K562 (cell line): ENCODE data around the gene CD207. TPM values are rescaled to one million over a fixed set of nuclear protein-coding genes. Genes with fewer than 3 reads are reported as not detected.

Source experiments
- ATAC-seq: fragments of 200-7000 bp; cut with Tn5 transposase; 3 replicates; pipeline ENCODE4 v1.9.1; 2020; ENCODE audit warnings: moderate library complexity
- BruUV-seq: library from RNA; stranded (reverse); fragments of 400-500 nt; replicated peaks from 2 replicates; lab custom pipeline; 2021; lab: Mats Ljungman, UMichigan
- CTCF ChIA-PET: fragments of 300-600 bp; formaldehyde crosslinking; extraction: SDS; loops from one replicate; lab custom pipeline; 2021; ENCODE audit warnings: low intra/inter-chr PET ratio; lab: Yijun Ruan, JAX
- POLR2A ChIA-PET: fragments of 300-600, 350-650 bp; sonication (Branson Sonifier 250); formaldehyde crosslinking; extraction: SDS; loops from one replicate; lab custom pipeline; 2021; ENCODE audit warnings: antibody characterized with exemption, inconsistent platforms; lab: Yijun Ruan, JAX
- DNase-seq, 4 experiments: peaks; one replicate each; pipeline versions ENCODE4 v3.0.0 to v3.0.0-alpha.2; 2011 to 2018; ENCODE audit warnings: low spot score in 3 of 4, mixed read lengths in 3 of 4; ENCODE audit errors: extremely low read depth in 1 of 4
- FAIRE-seq: peaks from 2 replicates; lab custom pipeline; 2011; peaks lifted over from hg19 to GRCh38; lab: Jason Lieb, UNC
- H2AFZ ChIP-seq: 2 replicates; pipeline ENCODE4 v1.6.0; 2011; ENCODE audit warnings: low read depth, low read length, control low read depth, inconsistent platforms
- H3K27ac ChIP-seq: fragments of 200-600 bp; 3 replicates; pipeline ENCODE4 v1.8.0; 2011; ENCODE audit warnings: low read depth, mild to moderate bottlenecking, control low read depth, inconsistent platforms, low read length, moderate library complexity, mixed read lengths; ENCODE audit errors: extremely low read depth
- H3K27me3 ChIP-seq, 2 experiments: fragments of 300-600 bp in 1 of 2; 2 replicates in 1 of 2; 3 replicates in 1 of 2; pipeline versions ENCODE4 v1.6.0 to v1.8.0; 2011; ENCODE audit warnings: inconsistent platforms in 2 of 2, low read length in 2 of 2, mild to moderate bottlenecking in 1 of 2, mixed read lengths in 1 of 2, moderate library complexity in 1 of 2; ENCODE audit not compliant: control insufficient read depth in 2 of 2, insufficient read depth in 2 of 2
- H3K36me3 ChIP-seq: fragments of 300-600 bp; 3 replicates; pipeline ENCODE4 v1.8.0; 2011; ENCODE audit warnings: mild to moderate bottlenecking, low read length, inconsistent platforms; ENCODE audit not compliant: control insufficient read depth, insufficient read depth
- H3K4me1 ChIP-seq, 2 experiments: fragments of 200-600 bp in 1 of 2; replicated peaks in 1 of 2; 2 replicates in 1 of 2; 3 replicates in 1 of 2; pipeline versions ENCODE4 v1.5.1 to v1.8.0; 2011; ENCODE audit warnings: inconsistent platforms in 2 of 2, low read length in 2 of 2, mild to moderate bottlenecking in 1 of 2, mixed read lengths in 1 of 2, moderate library complexity in 1 of 2; ENCODE audit not compliant: control insufficient read depth in 2 of 2, insufficient read depth in 2 of 2
- H3K4me2 ChIP-seq: 2 replicates; pipeline ENCODE4 v1.6.1; 2011; ENCODE audit warnings: low read length, control low read depth, inconsistent platforms, mixed read lengths; ENCODE audit not compliant: insufficient read depth
- H3K4me3 ChIP-seq: fragments of 200-600 bp; sonication (generic), shearing (Covaris generic); 2 replicates; pipeline ENCODE4 v1.5.1; 2016; ENCODE audit warnings: control low read depth, inconsistent platforms
- H3K79me2 ChIP-seq: fragments of 200-600 bp; 3 replicates; pipeline ENCODE4 v1.8.0; 2011; ENCODE audit warnings: low read length, inconsistent platforms; ENCODE audit not compliant: control insufficient read depth, insufficient read depth
- H3K9ac ChIP-seq, 2 experiments: 2 replicates each; pipeline versions ENCODE4 v1.6.0 to v1.6.1; 2011; ENCODE audit warnings: low read depth in 2 of 2, low read length in 2 of 2, control low read depth in 1 of 2, inconsistent platforms in 1 of 2, mild to moderate bottlenecking in 1 of 2, mixed read lengths in 1 of 2; ENCODE audit not compliant: insufficient read depth in 1 of 2
- H3K9me1 ChIP-seq: one replicate; pipeline ENCODE4 v1.6.0; 2011; ENCODE audit warnings: inconsistent platforms, mild to moderate bottlenecking, low read length, moderate library complexity; ENCODE audit not compliant: control insufficient read depth, insufficient read depth
- H3K9me3 ChIP-seq: replicated peaks from 2 replicates; pipeline ENCODE4 v1.5.1; 2011; ENCODE audit warnings: low read depth, low read length, inconsistent platforms; ENCODE audit not compliant: control insufficient read depth, insufficient read depth
- H4K20me1 ChIP-seq: replicated peaks from 2 replicates; pipeline ENCODE4 v1.6.1; 2011; ENCODE audit warnings: low read length, inconsistent platforms, mixed read lengths; ENCODE audit not compliant: control insufficient read depth, insufficient read depth
- CREB5 ChIP-seq: fragments of 250-450 bp; sonication (Bioruptor Pico); IDR thresholded peaks from 2 replicates; pipeline ENCODE4 v1.5.0; 2020; ENCODE audit warnings: mild to moderate bottlenecking
- DEAF1 ChIP-seq: fragments of 450-650 bp; formaldehyde crosslinking; IDR thresholded peaks from 2 replicates; pipeline ENCODE4 v1.4.0; 2020; ENCODE audit warnings: mild to moderate bottlenecking, moderate library complexity
- ETS1 ChIP-seq: conservative IDR thresholded peaks from 2 replicates; pipeline ENCODE4 v1.6.1; 2011; ENCODE audit warnings: low read depth, mild to moderate bottlenecking, low read length; ENCODE audit not compliant: control insufficient read depth
- MEIS2 ChIP-seq: fragments of 450-650 bp; IDR thresholded peaks from 2 replicates; pipeline ENCODE4 v1.6.1; 2014; ENCODE audit warnings: mild to moderate bottlenecking; ENCODE audit not compliant: partially characterized antibody
- PATZ1 ChIP-seq: fragments of 250-450 bp; sonication (Bioruptor Pico); IDR thresholded peaks from 2 replicates; pipeline ENCODE4 v1.5.0; 2020; ENCODE audit warnings: mild to moderate bottlenecking, borderline replicate concordance
- SRSF1 ChIP-seq: fragments of 200-400 bp; formaldehyde crosslinking; IDR thresholded peaks from 2 replicates; pipeline ENCODE4 v1.6.1; 2017; ENCODE audit warnings: mild to moderate bottlenecking, low read depth, low read length, moderate library complexity
- TEAD1 ChIP-seq, 2 experiments: fragments of 450-650 bp in 1 of 2; sonication (generic) in 1 of 2; formaldehyde crosslinking; IDR thresholded peaks; 2 replicates each; pipeline versions ENCODE4 v1.4.0 to v1.8.0; 2020 to 2022; ENCODE audit warnings: mild to moderate bottlenecking in 2 of 2, missing genetic modification reagents in 1 of 2
- THAP7 ChIP-seq: fragments of 250-450 bp; sonication (Bioruptor Pico); IDR thresholded peaks from 2 replicates; pipeline ENCODE4 v1.5.0; 2021
- ZBTB9 ChIP-seq: fragments of 450-650 bp; formaldehyde crosslinking; IDR thresholded peaks from 2 replicates; pipeline ENCODE4 v1.4.0; 2020; ENCODE audit warnings: mild to moderate bottlenecking, moderate library complexity
- WGBS: fragments of 100-300 bp; shearing (Covaris generic); methylation state at CpG from one replicate; pipeline ENCODE4 v1.1.6; 2016; ENCODE audit warnings: low coverage, mixed read lengths; ENCODE audit not compliant: insufficient coverage; ENCODE audit errors: missing lambda C conversion rate; 5-methylcytosine and 5-hydroxymethylcytosine counted together
- in situ Hi-C: fragments of 300-500 bp; cut with MboI; formaldehyde crosslinking; loops from 4 replicates; pipeline ENCODE4 v1.15.0; 2018; ENCODE audit warnings: inconsistent platforms, mixed read lengths
- intact Hi-C: fragments of 100-400 bp; cut with micrococcal nuclease; formaldehyde crosslinking; loops from 2 replicates; pipeline ENCODE4 v1.14.2; 2022
- polyA plus RNA-seq, 8 experiments: library from polyadenylated mRNA; depleted of rRNA in 4 of 8; stranded (reverse) in 5 of 8; unstranded in 3 of 8; fragments of >200 nt; fragmentation: Nextera tagmentation in 2 of 8; fragmentation: Illumina TruSeq in 1 of 8; extraction: Ambion mirVana in 2 of 8; extraction: Trizol in 1 of 8; gene quantifications; 2 replicates each; pipeline versions ENCODE4 v1.2.1 to v1.2.3, GENCODE V29; 2011 to 2014; ENCODE audit warnings: inconsistent platforms in 1 of 8, missing spikeins in 1 of 8
- total RNA-seq, 7 experiments: library from RNA; depleted of rRNA in 6 of 7; stranded (reverse); fragments of >200 nt in 6 of 7; fragmentation: Illumina TruSeq in 2 of 7; extraction: Trizol in 2 of 7; gene quantifications; 2 replicates each; pipeline versions ENCODE4 v1.2.1 to v1.2.3, GENCODE V29; 2011 to 2021; ENCODE audit warnings: low replicate concordance in 1 of 7

Gene CD207
- total and polyA plus RNA-seq, 9 of the 15 experiments (the other 6 are each of a cell fraction or from before 2014, with no cell fraction given), result not detected

- TF ChIP-seq ETS1 (no peak), MEIS2 (no peak)
- TF ChIP-seq, all 486 proteins: peak for 0
Observed at GRCh38 chr2:70797506-70797905, 38.1 kb downstream of the CD207 start (continued).

GRCh38 chr2:70796262-70796661, 39.4 kb downstream of the CD207 start:
- in situ Hi-C loops, result loop anchor here (25.0 kb wide), 1 partner anchor 484 kb away; the partner anchor contains the start of gene FAM136A
- DNase-seq (peak in 2 of 4 experiments; percentile 31 to 36), FAIRE-seq (no peak), ATAC-seq (peak; percentile 42; the same call in 2 of the 3 replicates)
- peaks cover 2 to 6% of the 10 kb centered on the region in 2 experiments; a peak in 2 of 5 replicates for H3K4me1 ChIP-seq
- no peaks in the 10 kb centered on the region for H3K79me2 ChIP-seq
- no peak overlapping the region for H3K4me3 ChIP-seq
- H3K9me3 ChIP-seq, result no peaks in the 10 kb centered on the region
- intact Hi-C loops, result no loop called here
- H3K27ac ChIP-seq, result no peak overlapping the region
- no peaks in the 10 kb centered on the region for H4K20me1 ChIP-seq
- CTCF ChIA-PET, result no interaction called here
- BruUV-seq, result no TSS peak
- WGBS, result 6% methylated on average over 1 of the region's 1 CpG
- no peak overlapping the region for H2AFZ ChIP-seq
- no peaks in the 10 kb centered on the region for H3K9me1 ChIP-seq
- H3K4me2 ChIP-seq, result no peak overlapping the region
- peaks cover 7 to 13% of the 10 kb centered on the region in 2 experiments for H3K27me3 ChIP-seq
- no peaks in the 10 kb centered on the region for H3K36me3 ChIP-seq
- no peak overlapping the region for H3K9ac ChIP-seq
- POLR2A ChIA-PET, result interaction anchor here (0.6 kb wide), 1 partner anchor 835 kb away, joined by 3 read pairs; the partner anchor contains the start of gene ASPRV1
- TF ChIP-seq CREB5 (CRISPR knock-in tag), result no peak
- TF ChIP-seq ZBTB9, result no peak
- no peak for TF ChIP-seq PATZ1 (CRISPR knock-in tag)
- TF ChIP-seq THAP7 (CRISPR knock-in tag), result no peak
- no peak for TF ChIP-seq TEAD1 (CRISPR knock-in tag; IDR thresholded peaks at IDR 0.05)
- no peak for TF ChIP-seq SRSF1
- TF ChIP-seq DEAF1, result no peak
